ENCODE results near the gene SLC1A2. TPM values are rescaled to one million over a fixed set of nuclear protein-coding genes. Genes with fewer than 3 reads are reported as not detected.

The SLC1A2 gene
- total and polyA plus RNA-seq, 2 experiments from 2014 or later: 0.70 to 2.8 TPM

- no peak for TF ChIP-seq ZNF462 (CRISPR knock-in tag; IDR thresholded peaks at IDR 0.05)
- no peak for TF ChIP-seq CREB1 (CRISPR knock-in tag; IDR thresholded peaks at IDR 0.05; ENCODE audit: low read depth)
- no peak for TF ChIP-seq ZNF331 (CRISPR knock-in tag; IDR thresholded peaks at IDR 0.05; ENCODE audit: low read depth)
- TF ChIP-seq JUNB (IDR thresholded peaks at IDR 0.05; ENCODE audit: unreplicated experiment): no peak
These were observed 133.2 kb downstream of the SLC1A2 start (continued) for GRCh38 chr11:35286126-35286525.

- TF ChIP-seq STAT1 (IDR thresholded peaks at IDR 0.05; ENCODE audit: unreplicated experiment) (no peak), EZH2 (IDR thresholded peaks at IDR 0.05; ENCODE audit: low read depth, unreplicated experiment) (no peak), POLR2AphosphoS5 (IDR thresholded peaks at IDR 0.05; ENCODE audit: low read depth) (no peak), ZNF462 (CRISPR knock-in tag; IDR thresholded peaks at IDR 0.05) (no peak), CREB1 (CRISPR knock-in tag; IDR thresholded peaks at IDR 0.05; ENCODE audit: low read depth) (no peak), EZH2phosphoT487 (IDR thresholded peaks at IDR 0.05; ENCODE audit: unreplicated experiment) (no peak), ZNF331 (CRISPR knock-in tag; IDR thresholded peaks at IDR 0.05; ENCODE audit: low read depth) (no peak), NANOG (IDR thresholded peaks at IDR 0.05; ENCODE audit: borderline replicate concordance) (no peak)
- Histone ChIP-seq H3K4me1 (ENCODE audit: insufficient read depth) (no peaks in the 10 kb centered on the region), H2AFZ (no peak overlapping the region), H3K36me3 (ENCODE audit: insufficient read depth) (no peaks in the 10 kb centered on the region), H3K4me2 (no peak overlapping the region), H3K27me3 (ENCODE audit: insufficient read depth) (no peaks in the 10 kb centered on the region), H3K9me2 (ENCODE audit: insufficient read depth) (peaks cover 13% of the 10 kb centered on the region; the same call in 1 of the 2 replicates), H3K79me2 (replicated peaks; ENCODE audit: insufficient read depth) (no peaks in the 10 kb centered on the region), H3F3A (replicated peaks; ENCODE audit: low read depth) (no peaks in the 10 kb centered on the region), H3K4me3 (no peak overlapping the region), H4K20me1 (replicated peaks; ENCODE audit: insufficient read depth) (no peaks in the 10 kb centered on the region), H3K27ac (ENCODE audit: low read depth) (no peak overlapping the region)
- no peaks in the 10 kb centered on the region for H3K36me3 Mint-ChIP-seq (ENCODE audit: low read depth)
- H3K4me1 Mint-ChIP-seq: no peaks in the 10 kb centered on the region
- H3K4me3 Mint-ChIP-seq: no peak overlapping the region
- no peak for ATAC-seq
- DNase-seq (ENCODE audit: low spot score): no peak
- no peaks in the 10 kb centered on the region for H3K27me3 Mint-ChIP-seq (ENCODE audit: insufficient read depth, low read depth, poor library complexity)
- no peaks in the 10 kb centered on the region for H3K9me3 Mint-ChIP-seq
- H3K27ac Mint-ChIP-seq: no peak overlapping the region
These were observed 133.9 kb downstream of the SLC1A2 start for GRCh38 chr11:35285471-35285870.

Data from GM23338 (cell line).